Right lobe of liver (tissue), 4 donors: ENCODE results near the gene C2orf49.

Experiments used
- POLR2A ChIP-seq: fragments of 450-650 bp; IDR thresholded peaks from one replicate; pipeline ENCODE4 v1.6.1; 2017; ENCODE audit warnings: antibody characterized with exemption, mild to moderate bottlenecking
- TF ChIP-seq, protein P1 (sequence below), 4 donors: fragments of 200-600 bp in 3 of 4; fragments of 450-650 bp in 1 of 4; IDR thresholded peaks; one replicate each; pipeline versions ENCODE4 v1.5.1 to v1.8.0; 2016 to 2022; ENCODE audit warnings: antibody characterized with exemption in 4 of 4, mild to moderate bottlenecking in 2 of 4
- donor health status: DM: no; HTN: no; CAD: no.
- donor health status: DM: no; HTN: no; CAD: no.
- donor health status: DM: no; HTN: yes; CAD: no.

DNA sequence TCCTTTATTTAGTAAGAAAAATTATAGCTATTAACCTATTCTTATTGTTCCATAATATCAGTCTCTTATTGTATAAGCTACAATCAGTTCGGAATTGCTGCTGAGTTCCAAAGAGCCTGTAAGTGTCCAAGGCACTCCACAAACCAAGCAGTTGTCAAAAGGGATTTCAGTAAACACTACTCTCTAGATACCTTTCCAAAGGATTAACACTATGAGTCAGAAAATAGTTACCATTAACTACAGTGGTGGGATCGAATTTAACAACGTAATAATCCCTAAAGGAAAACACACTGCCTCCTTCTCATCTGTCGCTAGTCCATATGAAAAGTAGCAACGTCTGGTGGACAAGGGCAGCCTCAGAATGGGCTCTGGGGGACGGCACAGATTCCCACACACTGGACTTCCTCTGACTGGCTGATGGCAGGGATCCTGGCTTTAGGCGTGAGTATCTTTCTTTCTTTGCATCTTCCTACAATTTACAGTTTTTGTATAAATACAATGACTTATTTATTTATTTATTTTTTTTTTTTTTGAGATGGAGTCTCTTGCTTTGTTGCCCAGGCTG lies 16.6 kb upstream of the C2orf49 start:
- TF ChIP-seq, protein P1, sequence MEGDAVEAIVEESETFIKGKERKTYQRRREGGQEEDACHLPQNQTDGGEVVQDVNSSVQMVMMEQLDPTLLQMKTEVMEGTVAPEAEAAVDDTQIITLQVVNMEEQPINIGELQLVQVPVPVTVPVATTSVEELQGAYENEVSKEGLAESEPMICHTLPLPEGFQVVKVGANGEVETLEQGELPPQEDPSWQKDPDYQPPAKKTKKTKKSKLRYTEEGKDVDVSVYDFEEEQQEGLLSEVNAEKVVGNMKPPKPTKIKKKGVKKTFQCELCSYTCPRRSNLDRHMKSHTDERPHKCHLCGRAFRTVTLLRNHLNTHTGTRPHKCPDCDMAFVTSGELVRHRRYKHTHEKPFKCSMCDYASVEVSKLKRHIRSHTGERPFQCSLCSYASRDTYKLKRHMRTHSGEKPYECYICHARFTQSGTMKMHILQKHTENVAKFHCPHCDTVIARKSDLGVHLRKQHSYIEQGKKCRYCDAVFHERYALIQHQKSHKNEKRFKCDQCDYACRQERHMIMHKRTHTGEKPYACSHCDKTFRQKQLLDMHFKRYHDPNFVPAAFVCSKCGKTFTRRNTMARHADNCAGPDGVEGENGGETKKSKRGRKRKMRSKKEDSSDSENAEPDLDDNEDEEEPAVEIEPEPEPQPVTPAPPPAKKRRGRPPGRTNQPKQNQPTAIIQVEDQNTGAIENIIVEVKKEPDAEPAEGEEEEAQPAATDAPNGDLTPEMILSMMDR (IDR thresholded peaks at IDR 0.05): no peak
- TF ChIP-seq POLR2A: no peak
